ENCODE results near the gene ECI2.
A peak's percentile ranks its signal among the peaks of the same experiment; 100 is the strongest.
"Not testable (repeated sequence)": the region's sequence is repeated elsewhere in the genome, so short reads cannot be mapped to it uniquely, and the experiment has no call there.

The ECI2 gene

DNA sequence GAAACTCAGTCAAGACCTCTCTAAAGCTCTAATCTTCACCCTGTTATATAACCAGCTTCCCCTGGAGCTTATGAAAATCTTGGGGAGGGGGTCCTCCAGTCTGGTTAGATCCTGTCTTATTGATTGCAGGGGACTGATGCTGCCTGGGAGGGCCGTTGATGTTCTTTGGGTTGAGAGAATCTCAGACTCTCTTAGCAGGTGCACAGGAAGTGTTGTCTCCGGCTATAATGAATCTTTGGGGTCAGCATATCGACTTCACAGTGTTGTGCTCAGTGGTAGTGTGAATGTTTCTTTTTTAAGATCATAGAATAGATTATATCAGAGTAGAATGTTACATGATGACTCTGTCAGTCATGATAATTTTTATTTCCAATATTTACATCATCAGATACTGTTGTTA, 2.8 kb upstream of the ECI2 start:
- no peak for DNase-seq (ENCODE audit: low read depth)

GRCh38 chr6:4136354-4136831, 1.0 kb upstream of the ECI2 start:
- DNase-seq (ENCODE audit: low read depth) = no peak

- peak; percentile 89 for DNase-seq (ENCODE audit: low read depth)
Measured at GRCh38 chr6:4135665-4136353, 434 bp upstream of the ECI2 start.

DNA sequence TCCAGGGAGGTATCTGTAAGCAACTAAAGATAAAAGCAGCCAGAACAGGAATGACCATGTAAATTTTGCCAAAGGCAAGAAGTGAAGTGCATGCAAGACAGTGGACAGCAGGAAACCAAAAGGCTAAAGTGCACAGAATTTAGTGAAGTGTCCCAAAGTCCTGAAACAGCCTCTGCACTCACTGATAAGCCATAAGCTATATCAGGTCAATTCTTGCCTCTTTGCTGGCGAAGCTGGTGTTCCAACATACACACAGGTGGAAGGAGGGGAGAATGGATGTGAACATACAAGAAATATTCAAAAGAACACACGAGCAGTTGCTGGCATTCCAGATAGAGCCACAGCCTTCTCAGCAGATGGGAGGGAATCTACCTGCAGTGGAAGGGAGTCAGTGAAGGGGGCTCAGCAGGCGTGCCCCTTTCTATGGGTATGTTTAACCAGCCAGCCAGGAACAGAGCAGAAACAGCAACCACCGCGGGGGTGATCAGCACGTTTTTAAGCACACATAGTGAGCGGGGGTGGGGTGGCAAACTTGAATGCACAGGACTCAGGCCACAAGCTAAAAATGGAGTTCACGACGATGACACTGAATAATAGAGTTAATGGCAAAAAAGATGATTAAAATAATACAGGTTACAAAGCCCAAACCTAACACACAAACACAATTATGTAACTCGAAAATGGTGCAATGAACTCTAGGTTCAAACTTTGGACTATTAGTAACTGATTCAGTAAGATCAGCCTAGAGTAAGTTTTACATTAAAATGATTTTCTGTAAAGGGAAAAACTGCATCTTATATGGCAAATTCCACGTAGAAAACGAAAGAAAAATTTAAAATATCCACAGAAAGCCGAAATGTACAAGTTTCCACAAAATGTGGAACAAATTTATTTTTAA, 1.2 kb downstream of the ECI2 start:
- no peak for DNase-seq (ENCODE audit: low read depth)

DNA sequence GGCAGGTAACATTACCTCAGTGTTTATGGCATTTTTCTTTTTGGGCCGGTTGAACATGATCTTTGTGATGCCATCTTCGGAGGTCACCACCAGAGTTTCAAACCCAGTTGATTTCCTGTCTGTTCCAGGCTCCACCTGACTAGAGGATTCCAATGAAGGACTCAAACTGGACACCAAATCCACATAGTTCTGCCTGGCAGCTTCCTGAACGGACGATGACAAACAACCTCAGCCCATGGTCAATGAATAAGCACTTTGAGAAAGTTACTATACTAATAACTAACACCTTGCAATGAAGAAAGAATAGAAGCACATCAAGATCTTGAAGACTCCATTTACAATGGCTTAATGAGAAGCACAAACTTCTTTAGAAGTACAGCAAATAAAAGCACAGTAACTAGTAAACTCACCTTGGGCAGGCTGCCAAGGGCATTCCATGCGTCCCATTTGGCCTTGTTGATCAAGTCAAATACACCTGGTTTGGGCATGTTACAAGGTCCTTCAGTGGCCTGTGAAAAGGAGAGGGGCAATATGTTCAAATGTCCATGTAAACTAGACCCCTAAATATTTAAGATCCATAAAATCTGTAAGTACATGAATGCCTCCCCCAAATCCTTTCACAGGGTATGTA, 4.9 kb downstream of the ECI2 start:
- no peak for DNase-seq (ENCODE audit: low read depth)

DNA sequence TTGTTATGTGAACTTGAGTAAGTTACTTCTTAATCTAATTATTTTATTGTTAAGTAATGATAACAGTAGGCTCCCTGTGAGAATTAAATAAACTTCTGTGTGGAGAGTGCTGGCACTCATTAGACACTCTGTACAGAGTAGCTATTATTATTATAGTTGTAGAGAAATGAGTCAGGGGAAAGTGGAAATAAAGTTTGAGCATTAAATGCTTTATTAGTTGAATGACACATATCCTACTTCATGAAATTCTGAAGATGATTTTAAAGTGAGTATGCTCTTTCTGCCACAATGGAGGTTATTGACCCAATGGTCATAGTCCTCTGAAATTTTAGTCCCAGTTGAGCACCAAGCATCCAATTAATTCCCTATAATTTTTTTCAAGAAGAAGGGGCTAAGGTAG, 5.9 kb downstream of the ECI2 start:
- DNase-seq (ENCODE audit: low read depth) = no peak

GRCh38 chr6:4128748-4129147, 6.6 kb downstream of the ECI2 start:
- no peak for DNase-seq (ENCODE audit: low read depth)

- no peak for DNase-seq (ENCODE audit: low read depth)
Measured at GRCh38 chr6:4128072-4128471, 7.3 kb downstream of the ECI2 start.

- no peak for DNase-seq (ENCODE audit: low read depth)
Measured at GRCh38 chr6:4125933-4126864, 9.2 kb downstream of the ECI2 start.

GRCh38 chr6:4125500-4125899, 9.9 kb downstream of the ECI2 start:
- no peak for DNase-seq (ENCODE audit: low read depth)

- DNase-seq (ENCODE audit: low read depth) = no peak
Measured at GRCh38 chr6:4124351-4124750, 11.0 kb downstream of the ECI2 start.

- DNase-seq (ENCODE audit: low read depth) = no peak
Measured at GRCh38 chr6:4115741-4116140, 19.6 kb downstream of the ECI2 start.

DNA sequence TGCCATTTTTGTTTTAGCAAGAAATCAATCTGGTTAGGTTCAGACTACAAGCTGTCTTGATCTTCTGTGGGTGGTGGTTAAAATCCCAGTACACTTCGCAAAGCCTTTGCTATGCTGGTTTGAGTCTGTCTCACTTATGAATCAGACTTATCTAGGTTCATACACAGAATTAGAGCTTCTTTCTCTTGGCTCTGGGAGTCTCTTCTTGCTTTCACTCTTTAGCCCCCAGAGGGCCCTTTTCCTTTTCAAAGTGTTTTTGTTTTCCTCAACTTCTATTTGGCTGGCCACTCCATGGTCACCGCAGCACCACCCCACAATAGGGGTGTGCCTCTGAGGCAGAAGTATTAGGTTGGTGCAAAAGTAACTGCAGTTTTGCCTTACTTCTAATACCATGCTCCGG, 21.3 kb downstream of the ECI2 start:
- no peak for DNase-seq (ENCODE audit: low read depth)

DNA sequence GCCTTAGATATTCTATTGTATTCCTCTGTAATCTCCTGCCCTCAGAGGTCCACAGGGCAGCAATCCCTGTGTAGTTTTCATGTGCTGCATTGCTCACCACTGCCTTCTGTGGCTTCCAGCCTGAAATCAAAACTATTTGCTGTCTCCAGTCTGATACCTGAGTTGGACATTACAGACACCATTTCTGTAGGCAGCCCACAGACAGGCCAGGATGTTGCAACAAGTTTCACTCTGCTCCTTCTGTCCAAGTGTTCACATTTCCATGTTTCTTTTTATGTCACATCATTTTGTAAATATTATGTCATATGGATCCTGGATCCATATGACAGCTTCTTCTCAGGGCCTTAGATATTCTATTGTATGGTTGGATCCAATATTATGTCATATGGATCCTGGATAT, 21.7 kb downstream of the ECI2 start:
- DNase-seq (ENCODE audit: low read depth) = no peak

DNA sequence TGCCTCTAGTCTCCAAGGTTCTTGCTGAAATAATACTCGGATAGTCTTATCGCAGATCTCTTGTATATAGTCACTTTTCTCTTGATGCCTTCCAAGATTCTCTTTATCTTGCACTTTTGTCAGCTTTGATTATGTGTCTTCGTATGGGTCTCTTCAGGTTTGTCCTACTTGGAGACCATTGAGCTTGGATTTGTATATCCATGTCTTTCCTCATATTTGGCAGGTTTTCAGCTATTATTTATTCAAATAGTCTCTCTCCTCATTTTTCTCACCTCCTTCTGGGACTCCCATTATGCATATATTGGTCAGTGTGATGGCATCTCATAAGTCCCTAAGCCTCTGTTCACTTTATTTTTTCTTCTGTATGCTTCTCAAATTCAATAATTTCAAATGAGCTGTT, 23.0 kb downstream of the ECI2 start:
- no peak for DNase-seq (ENCODE audit: low read depth)

- not testable (repeated sequence) for DNase-seq (ENCODE audit: low read depth)
Measured at GRCh38 chr6:4109363-4109815, 26.0 kb downstream of the ECI2 start.

DNA sequence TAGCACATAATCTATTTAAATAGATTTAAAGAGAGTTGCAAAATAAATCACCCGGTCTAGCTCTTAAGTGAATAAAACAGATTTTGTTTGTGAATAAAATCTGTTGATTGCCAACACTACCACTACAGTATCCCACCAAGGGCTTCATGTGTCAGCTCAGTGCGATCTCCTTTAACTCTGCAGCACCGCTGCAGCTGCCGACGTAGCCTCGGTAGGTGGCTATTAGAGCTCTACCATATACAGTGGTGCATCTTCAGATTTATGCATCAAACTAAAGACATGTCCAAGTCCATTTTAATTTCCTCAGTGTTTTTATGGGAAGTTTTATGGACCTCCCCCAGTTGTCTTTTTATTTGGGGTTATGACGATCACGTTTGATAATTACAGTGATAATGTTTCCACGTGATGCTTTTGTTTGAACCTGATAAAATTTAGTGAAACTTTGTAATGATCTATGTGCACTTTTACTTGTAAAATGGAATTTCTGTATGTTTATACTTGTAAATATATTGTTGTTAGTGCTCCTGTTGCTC, 26.7 kb downstream of the ECI2 start:
- no peak for DNase-seq (ENCODE audit: low read depth)

- no peak for DNase-seq (ENCODE audit: low read depth)
Measured at GRCh38 chr6:4107873-4108272, 27.5 kb downstream of the ECI2 start.

DNA sequence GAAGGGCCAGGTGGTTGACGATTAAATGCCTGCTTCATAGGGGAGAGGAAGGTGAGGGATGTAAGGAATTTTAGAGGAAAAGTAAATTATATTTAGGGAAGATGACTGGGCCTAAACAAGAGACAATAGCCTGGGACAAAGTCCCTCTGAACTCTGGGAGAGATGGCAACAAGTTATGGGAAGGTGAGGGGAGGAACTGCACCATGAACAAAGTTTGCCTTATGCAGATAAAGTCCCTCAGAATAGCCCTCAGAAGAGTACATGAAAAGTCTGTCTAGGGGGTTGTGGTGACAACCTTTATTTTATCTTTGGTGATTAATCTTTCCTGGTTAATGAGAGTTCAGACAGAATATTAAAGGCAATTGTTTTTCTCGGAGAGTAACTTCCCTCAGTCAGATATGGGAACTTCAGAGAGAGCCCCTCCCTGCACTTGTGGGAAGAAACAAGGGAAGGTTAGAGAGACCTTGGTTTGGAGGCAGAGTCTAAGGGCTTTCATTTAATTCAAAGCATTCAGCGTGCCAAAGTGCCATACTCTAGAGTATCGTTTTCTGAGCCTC, 29.3 kb downstream of the ECI2 start:
- no peak for DNase-seq (ENCODE audit: low read depth)

DNA sequence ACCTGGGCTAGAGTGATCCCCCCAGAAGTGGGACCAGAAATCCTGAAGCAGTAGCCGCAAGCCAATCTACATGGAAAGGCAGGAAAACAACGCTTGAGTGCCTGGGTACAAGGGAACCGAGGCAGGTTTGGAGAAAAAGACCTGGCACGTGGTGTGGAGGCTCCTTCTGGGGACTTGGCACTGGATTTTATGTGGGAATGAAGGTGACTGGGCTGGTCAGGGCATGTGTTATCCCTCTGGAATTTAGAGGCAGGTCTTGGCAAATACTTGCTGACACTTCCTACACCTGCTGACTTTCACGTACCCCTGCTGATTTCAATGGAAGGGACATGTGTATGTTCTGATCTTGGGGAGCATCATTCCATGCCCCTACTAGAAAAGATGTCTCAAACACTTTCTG, 31.4 kb downstream of the ECI2 start:
- DNase-seq (ENCODE audit: low read depth) = no peak

GRCh38 chr6:4102687-4103244, 32.6 kb downstream of the ECI2 start:
- no peak for DNase-seq (ENCODE audit: low read depth)

Data from stimulated activated CD8-positive, alpha-beta memory T cell treated with anti-CD3 and anti-CD28 coated beads, Interleukin-15, amount 100 ng/mL, for 1 hour (primary cell).